ENCODE results near the gene RBM38. TPM values are rescaled to one million over a fixed set of nuclear protein-coding genes. Genes with fewer than 3 reads are reported as not detected.

The RBM38 gene
- total RNA-seq, 1 experiment from 2014 or later, result 52.7 TPM

GRCh38 chr20:57379263-57379647 is 11.9 kb upstream of the RBM38 start:
- no peaks in the 10 kb centered on the region for H3K9me3 ChIP-seq (ENCODE audit: low read depth, low read length, poor library complexity, severe bottlenecking)
- no peaks in the 10 kb centered on the region for H3K4me1 ChIP-seq (ENCODE audit: insufficient read depth, low read length, poor library complexity, severe bottlenecking)
- BruUV-seq (replicated peaks), result no TSS peak
- H3K4me3 ChIP-seq (ENCODE audit: low read depth, low read length, poor library complexity, severe bottlenecking), result no peak overlapping the region
- ChIA-PET POLR2A (ENCODE audit: low non-redundant PET) (no interaction called here), CTCF (no interaction called here)
- no peak overlapping the region for H3K27ac ChIP-seq (ENCODE audit: low read depth, low read length, poor library complexity, severe bottlenecking)
- intact Hi-C loops (cut with micrococcal nuclease; ENCODE audit: unreplicated experiment), result no loop called here
- TF ChIP-seq, protein P1, sequence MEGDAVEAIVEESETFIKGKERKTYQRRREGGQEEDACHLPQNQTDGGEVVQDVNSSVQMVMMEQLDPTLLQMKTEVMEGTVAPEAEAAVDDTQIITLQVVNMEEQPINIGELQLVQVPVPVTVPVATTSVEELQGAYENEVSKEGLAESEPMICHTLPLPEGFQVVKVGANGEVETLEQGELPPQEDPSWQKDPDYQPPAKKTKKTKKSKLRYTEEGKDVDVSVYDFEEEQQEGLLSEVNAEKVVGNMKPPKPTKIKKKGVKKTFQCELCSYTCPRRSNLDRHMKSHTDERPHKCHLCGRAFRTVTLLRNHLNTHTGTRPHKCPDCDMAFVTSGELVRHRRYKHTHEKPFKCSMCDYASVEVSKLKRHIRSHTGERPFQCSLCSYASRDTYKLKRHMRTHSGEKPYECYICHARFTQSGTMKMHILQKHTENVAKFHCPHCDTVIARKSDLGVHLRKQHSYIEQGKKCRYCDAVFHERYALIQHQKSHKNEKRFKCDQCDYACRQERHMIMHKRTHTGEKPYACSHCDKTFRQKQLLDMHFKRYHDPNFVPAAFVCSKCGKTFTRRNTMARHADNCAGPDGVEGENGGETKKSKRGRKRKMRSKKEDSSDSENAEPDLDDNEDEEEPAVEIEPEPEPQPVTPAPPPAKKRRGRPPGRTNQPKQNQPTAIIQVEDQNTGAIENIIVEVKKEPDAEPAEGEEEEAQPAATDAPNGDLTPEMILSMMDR (conservative IDR thresholded peaks at IDR 0.05; ENCODE audit: low read depth, low read length), result no peak
- no peak for TF ChIP-seq EZH2 (IDR thresholded peaks at IDR 0.05; ENCODE audit: borderline replicate concordance, low read depth, low read length, poor library complexity, severe bottlenecking)
- no peak for DNase-seq (ENCODE audit: low spot score)
- H3K36me3 ChIP-seq (ENCODE audit: insufficient read depth, low read length, poor library complexity, severe bottlenecking), result peaks cover 34% of the 10 kb centered on the region
- no peaks in the 10 kb centered on the region for H3K27me3 ChIP-seq (replicated peaks; ENCODE audit: insufficient read depth, low read depth, low read length, poor library complexity)

DNA sequence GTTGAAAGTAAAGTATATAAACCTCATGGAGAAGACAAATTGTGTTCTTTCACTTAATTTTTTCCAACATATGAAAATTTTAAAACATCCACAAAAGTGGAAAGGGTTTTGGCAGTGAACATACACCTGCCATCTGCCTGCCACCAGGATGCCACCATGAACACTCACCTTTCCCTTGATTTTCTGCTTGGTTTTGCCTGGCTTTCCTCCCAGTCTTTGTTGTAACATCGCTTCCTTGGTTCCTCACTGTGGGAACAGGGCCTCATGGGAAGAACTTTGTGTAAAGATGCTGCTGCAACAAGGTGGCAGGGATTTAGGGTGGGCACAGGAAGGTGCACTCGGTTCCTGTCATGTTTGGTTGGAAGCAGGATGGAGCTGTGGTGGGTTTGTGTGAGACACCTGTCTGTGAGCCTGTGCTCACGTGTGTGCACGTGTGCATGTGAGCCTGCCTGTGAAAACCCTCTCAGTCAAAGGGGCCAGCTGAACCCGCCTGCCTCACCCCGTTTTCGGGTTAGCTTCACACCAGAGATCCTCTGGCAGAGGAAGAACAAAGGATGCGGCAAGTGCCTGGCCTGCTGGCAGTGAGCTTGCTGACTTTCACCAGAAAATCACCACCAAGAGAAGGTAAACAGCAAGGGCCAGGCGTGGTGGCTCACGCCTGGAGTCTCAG is 11.0 kb upstream of the RBM38 start:
- H3K36me3 ChIP-seq (ENCODE audit: insufficient read depth, low read length, poor library complexity, severe bottlenecking), result peaks cover 27% of the 10 kb centered on the region
- no TSS peak for BruUV-seq (replicated peaks)

DNA sequence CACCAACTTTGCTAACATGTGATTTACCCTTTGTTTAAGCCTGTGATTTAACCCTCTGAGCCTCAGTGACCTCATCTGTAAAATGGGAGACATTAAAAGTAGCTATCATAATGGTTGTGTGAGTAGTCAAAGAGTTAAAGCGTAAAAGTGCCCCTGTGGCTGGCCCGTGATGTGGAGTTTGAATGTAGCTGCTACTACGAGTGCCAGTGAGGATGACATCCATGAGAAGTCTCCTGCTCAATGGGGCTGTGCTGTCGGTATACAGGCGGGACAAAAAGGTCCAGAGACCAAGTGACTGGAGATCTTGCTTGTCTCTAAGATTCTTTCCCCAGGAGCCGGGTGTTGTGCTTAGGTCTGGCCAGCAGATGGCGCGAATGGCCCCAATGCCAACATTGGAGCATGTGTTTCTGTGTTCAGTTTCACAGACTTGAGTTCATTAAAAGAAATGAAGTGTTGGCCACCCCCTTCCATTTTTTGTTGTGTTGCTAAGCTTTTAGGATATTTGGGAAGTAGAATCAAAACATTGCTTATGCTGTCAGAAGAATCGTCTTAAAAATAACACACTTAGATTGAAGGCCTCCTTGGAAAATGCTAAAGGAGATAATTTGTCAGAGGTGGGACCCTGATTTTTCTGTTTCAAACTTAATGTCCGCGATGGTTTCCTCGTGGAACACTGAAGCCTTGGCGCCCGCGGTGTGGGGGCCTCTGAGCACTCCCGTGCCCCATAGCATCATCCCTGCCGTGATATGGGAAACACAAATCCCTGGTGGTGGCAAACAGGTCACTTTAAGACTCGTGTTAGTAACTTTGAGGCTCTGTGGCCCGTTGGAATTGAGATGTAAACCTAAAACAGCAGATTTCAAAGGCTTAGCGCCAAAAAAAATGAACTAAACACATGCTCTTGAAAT is 9.3 kb upstream of the RBM38 start:
- ChIA-PET CTCF (interaction anchor here (0.5 to 1.3 kb wide), 3 partner anchors 46 to 117 kb away, joined by 3 to 9 read pairs (median 4); no protein-coding TSS in a partner anchor), POLR2A (ENCODE audit: low non-redundant PET) (no interaction called here)
- H3K4me3 ChIP-seq (ENCODE audit: low read depth, low read length, poor library complexity, severe bottlenecking), result no peak overlapping the region
- BruUV-seq (replicated peaks), result no TSS peak
- no peaks in the 10 kb centered on the region for H3K9me3 ChIP-seq (ENCODE audit: low read depth, low read length, poor library complexity, severe bottlenecking)
- intact Hi-C loops (cut with micrococcal nuclease; ENCODE audit: unreplicated experiment), result loop anchor here (1.0 to 5.0 kb wide), 3 partner anchors 113 to 830 kb away; no protein-coding TSS in a partner anchor
- TF ChIP-seq EZH2 (IDR thresholded peaks at IDR 0.05; ENCODE audit: borderline replicate concordance, low read depth, low read length, poor library complexity, severe bottlenecking), result no peak
- TF ChIP-seq, protein P1 (conservative IDR thresholded peaks at IDR 0.05; ENCODE audit: low read depth, low read length), result peak; percentile 90
- no peaks in the 10 kb centered on the region for H3K27me3 ChIP-seq (replicated peaks; ENCODE audit: insufficient read depth, low read depth, low read length, poor library complexity)
- H3K27ac ChIP-seq (ENCODE audit: low read depth, low read length, poor library complexity, severe bottlenecking), result no peak overlapping the region
- H3K4me1 ChIP-seq (ENCODE audit: insufficient read depth, low read length, poor library complexity, severe bottlenecking), result no peaks in the 10 kb centered on the region
- H3K36me3 ChIP-seq (ENCODE audit: insufficient read depth, low read length, poor library complexity, severe bottlenecking), result peaks cover 14% of the 10 kb centered on the region
- peak; percentile 80 for DNase-seq (ENCODE audit: low spot score)

More for the DNA sequence above, 11.0 kb upstream of the RBM38 start:
- CTCF ChIA-PET, result no interaction called here
- H3K4me1 ChIP-seq (ENCODE audit: insufficient read depth, low read length, poor library complexity, severe bottlenecking), result no peaks in the 10 kb centered on the region
- H3K4me3 ChIP-seq (ENCODE audit: low read depth, low read length, poor library complexity, severe bottlenecking), result no peak overlapping the region
- intact Hi-C loops (cut with micrococcal nuclease; ENCODE audit: unreplicated experiment), result loop anchor here (5.0 kb wide), 2 partner anchors 212 to 832 kb away; no protein-coding TSS in a partner anchor
- no peak overlapping the region for H3K27ac ChIP-seq (ENCODE audit: low read depth, low read length, poor library complexity, severe bottlenecking)
- DNase-seq (ENCODE audit: low spot score), result no peak
- H3K9me3 ChIP-seq (ENCODE audit: low read depth, low read length, poor library complexity, severe bottlenecking), result no peaks in the 10 kb centered on the region
- TF ChIP-seq, protein P1 (conservative IDR thresholded peaks at IDR 0.05; ENCODE audit: low read depth, low read length), result no peak
- no peak for TF ChIP-seq EZH2 (IDR thresholded peaks at IDR 0.05; ENCODE audit: borderline replicate concordance, low read depth, low read length, poor library complexity, severe bottlenecking)
- H3K27me3 ChIP-seq (replicated peaks; ENCODE audit: insufficient read depth, low read depth, low read length, poor library complexity), result no peaks in the 10 kb centered on the region
- POLR2A ChIA-PET (ENCODE audit: low non-redundant PET), result no interaction called here

All from A673 (cell line).